NCI-H2029 (cell line): ENCODE data around the gene FBXO11.
"Not testable (repeated sequence)": the region's sequence is repeated elsewhere in the genome, so short reads cannot be mapped to it uniquely, and the experiment has no call there.

Experiments used
- DNase-seq: peaks from one replicate; lab custom pipeline; 2025; lab: John Stamatoyannopoulos, UW

FBXO11 gene

DNA sequence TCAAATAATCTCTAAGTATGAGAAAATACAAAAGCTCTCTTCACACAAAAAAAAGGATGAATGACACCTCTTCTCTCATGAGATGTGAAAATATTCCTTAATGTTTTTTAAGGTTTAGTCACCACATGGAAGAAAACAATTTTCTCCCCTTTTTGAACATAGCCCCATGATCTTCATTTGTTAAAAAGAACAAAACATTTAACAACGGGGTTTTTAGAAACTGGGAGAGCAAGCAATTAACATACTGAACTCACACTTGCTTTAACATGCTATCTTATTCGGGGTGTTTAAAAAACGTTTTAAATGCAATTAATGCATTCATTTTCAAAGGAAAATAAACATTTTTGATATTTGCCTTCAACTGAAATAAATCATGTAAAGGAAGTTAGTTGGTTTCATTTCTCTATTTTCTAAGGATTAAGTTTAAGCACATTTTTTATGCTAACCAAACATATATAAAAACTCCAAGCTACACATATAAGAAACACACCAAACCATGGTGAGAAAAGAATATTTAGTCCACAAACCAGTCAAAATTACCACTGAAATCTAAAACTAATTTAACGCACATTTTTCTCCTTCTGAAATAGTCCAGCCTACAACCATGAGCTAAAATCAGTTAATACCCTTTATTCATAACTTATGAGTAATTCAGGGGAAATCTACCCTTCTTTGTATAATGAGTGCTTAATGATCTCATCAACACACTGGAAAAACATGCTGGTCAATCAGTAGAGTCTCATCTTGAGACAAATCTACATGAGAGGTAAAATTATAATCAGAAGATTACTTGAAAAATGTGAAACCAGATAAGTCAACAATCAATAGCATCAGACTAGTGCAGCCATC is 8.2 kb downstream of the FBXO11 start:
- no peak for DNase-seq

DNA sequence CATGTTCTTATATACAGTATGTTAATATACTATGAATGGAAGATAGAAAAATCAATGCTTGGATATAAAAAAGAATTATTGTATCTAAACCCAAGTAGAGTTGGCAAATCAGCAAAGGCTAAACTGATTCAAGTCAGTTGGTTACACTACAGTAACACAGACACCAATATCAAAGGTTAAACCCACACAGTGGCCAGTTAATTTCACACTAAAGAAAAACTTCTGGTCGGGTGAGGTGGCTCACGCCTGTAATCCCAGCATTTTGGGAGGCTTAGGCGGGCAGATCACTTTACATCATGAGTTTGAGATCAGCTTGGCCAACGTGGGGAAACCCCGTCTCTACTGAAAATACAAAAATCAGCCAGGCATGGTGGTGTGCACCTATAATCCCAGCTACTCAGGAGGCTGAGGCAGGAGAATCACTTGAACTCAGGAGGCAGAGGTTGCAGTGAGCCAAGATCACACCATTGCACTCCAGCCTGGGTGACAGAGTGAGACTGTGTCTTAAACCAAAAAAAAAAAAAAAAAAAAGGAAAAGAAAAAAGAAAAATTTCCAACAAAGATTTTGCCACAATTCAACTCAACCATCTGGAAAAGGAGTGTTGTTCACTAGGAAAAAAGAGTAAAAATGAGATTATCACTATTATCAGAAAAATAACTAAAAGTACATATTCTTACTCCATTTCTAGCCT is 9.0 kb downstream of the FBXO11 start:
- DNase-seq, result not testable (repeated sequence)

DNA sequence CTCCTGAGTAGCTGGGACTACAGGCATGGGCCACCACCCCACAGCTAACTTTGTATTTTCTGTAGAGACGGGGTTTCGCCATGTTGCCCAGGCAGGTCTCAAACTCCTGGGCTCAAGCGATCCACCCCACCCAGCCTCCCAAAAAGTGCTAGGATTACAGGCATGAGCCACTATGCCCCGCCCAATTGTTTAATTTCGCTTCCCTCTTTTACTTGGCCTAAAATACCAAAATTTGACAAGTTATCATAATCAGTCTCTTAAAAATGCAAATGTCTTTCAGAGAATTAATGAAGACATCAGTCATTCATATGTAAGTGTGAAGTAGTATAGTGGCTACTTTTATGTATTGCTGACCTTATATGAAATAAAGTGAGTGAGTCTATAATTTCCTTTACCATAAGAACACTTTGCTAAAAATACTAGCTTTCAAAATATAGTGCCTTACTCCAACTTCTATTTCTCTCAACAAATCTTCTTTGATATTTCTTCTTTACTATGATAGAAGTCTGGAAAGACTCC is 9.8 kb downstream of the FBXO11 start:
- DNase-seq, result no peak

- DNase-seq, result no peak
Observed at GRCh38 chr2:47893771-47894170, 12.5 kb downstream of the FBXO11 start.

DNA sequence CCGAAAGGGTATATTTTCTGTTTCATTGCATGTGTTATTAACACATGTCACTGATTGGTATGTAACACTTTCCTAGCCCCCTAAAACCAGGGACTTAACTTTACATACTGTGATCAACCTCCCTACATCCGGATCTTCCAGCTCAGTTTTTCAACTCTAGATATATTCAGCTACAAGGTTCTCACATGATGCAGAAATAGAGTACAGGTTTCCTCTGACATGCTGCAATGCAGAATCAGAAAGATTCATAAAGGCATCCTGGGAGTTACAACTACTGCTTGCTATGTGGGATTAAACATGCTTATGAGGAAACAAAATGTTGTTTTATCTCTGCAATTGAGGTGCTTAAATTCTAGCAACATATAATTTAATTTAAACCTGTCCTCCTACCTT is 14.0 kb downstream of the FBXO11 start:
- DNase-seq, result no peak

- no peak for DNase-seq
Observed at GRCh38 chr2:47891369-47892337, 14.6 kb downstream of the FBXO11 start.

- no peak for DNase-seq
Observed at GRCh38 chr2:47890711-47891368, 15.5 kb downstream of the FBXO11 start.

DNA sequence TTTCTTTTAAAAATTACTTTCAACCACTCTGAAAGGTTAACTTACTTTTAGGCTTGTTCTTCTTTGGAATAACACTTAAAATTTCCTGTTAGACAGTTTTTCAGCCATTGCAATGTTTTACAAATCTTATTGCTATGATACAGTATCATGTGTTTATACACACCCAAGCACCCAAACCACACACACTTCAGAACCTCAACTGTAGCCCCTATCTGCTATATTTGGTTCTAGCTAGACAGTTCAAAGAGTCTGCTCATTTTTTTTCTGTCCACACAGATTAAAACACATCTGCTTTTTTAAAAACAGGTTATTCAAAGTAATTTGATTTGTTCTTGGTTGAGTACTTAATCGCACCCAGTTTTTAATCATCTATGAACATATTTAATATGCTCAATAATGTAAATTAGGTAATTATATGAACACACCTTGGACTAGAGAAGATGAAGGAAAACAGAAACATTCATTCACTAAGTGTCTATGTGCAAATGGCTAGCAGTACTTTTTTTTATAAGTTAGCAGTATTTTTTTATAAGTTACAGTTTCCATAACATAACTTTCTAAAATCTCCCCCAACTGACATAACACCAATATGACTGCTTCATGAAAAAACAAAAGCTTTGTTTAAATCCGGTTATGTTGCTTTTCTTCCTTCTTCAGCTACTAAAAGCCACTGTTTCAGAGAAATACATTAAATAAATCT is 17.6 kb downstream of the FBXO11 start:
- DNase-seq, result no peak

- no peak for DNase-seq
Observed at GRCh38 chr2:47876912-47877311, 29.4 kb downstream of the FBXO11 start.

DNA sequence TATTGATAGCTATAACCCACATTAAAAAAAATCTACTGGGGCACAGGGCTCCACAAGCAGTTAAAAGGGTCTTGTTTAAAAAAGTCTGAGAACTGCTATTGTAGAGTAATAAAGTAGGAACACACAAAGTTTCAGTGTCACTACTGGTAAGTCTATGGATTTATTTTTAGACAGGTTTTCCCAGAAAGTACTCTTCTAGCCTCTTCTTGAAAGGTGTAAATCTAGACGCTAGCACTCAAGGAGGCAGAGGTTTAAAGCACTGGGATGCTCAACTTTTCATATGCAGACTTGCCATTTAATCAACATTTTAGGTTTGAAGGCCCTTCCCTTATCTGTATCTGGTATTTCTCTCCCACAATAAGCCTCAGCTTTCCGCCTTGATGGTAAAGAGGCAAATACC is 33.4 kb downstream of the FBXO11 start:
- DNase-seq, result no peak

- peak; percentile 9 for DNase-seq
Observed at GRCh38 chr2:47870641-47871540, 35.4 kb downstream of the FBXO11 start.

DNA sequence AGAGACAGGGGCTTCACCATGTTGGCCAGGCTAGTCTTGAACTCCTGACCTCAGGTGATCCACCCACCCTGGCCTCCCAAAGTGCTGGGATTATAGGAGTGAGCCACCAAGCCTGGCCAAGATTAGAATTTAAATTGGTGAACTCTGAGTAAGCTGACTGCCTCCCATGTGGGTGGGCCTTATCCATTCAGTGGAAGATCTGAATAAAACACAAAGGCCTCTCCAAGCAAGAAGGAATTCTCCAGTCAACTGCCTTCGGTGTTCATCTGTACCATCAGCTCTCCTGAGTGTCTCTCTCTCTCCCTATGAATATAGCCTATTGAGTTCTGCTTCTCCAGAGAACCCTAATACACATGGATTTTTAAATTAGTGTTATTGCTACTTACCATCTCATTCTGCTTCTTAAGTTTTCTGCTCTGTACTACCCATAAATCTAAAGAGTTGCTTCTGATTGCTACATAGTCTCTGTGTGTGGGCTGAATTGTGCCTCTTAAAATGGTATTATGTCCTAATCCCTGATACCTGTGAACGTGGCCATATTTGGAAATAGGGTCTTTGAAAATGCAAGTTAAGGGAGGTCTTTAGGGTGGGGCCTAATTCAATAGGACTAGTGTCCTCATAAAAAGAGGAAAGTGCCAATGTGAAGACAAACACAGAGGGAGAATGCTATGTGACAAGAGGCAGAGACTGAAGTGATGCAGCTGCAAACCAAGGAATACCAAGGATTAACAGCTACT is 36.3 kb downstream of the FBXO11 start:
- DNase-seq, result no peak

DNA sequence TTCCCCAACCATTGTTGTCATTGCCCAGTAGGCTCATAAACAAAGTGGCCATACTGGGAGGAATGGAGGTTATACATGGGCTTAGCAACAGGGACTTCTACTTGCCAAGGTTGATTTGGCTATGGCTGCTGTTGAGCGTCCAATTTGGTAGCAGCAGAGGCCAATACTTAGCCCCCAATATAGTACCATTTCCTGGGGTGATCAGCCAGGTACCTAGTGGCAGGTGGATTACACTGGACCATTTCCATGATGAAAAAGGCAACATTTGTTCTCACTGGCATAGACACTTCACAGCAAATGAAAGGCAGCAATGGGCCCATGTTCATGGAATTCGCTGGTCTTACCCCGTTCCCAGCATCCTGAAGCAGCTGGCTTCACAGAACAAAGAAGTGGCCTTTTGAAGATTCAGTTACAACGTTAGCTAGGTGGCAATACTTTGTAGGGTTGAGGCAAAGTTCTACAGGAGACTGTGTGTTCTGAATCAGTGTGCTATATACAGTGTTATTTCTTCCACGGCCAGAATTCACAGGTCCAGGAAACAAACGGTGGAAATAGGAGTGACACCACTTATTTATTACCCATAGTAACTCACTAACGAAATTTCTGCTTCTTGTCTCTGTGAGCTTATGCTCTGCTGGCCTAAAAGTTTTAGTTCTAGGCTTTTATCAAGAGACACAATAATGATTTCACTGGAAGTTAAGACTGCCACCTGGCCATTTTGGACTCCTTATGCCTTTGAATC is 37.5 kb downstream of the FBXO11 start:
- DNase-seq, result no peak

- peak; percentile 37 for DNase-seq
Observed at GRCh38 chr2:47867205-47867604, 39.1 kb downstream of the FBXO11 start.

GRCh38 chr2:47864566-47864965 is 41.7 kb downstream of the FBXO11 start:
- DNase-seq, result no peak

DNA sequence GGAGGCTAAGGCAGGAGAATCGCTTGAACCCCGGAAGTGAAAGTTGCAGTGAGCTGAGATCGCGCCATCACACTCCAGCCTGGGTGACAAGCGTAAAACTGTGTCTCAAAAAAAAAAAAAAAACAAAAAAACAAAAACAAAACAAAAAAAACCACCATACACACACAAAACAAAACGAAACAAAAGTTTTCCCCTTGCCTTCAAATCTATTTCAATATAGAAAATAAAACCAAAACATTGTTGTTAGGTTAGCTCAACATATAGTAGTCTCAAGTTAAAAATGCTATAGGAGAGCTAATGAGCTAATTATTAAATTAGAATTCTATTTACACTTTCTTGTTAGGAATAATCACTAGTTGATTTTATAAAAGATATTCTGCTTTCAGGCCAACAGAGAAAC is 43.3 kb downstream of the FBXO11 start:
- no peak for DNase-seq

- DNase-seq, result not testable (repeated sequence)
Observed at GRCh38 chr2:47853067-47853777, 53.1 kb downstream of the FBXO11 start.

GRCh38 chr2:47850198-47850597 is 56.1 kb downstream of the FBXO11 start:
- DNase-seq, result no peak
